Heart left ventricle (tissue), 16 donors: ENCODE results near the gene PPM1K. TPM values are rescaled to one million over a fixed set of nuclear protein-coding genes. Genes with fewer than 3 reads are reported as not detected.

Experiments used
- ATAC-seq, 4 donors: fragments of 200-7000 bp; cut with Tn5 transposase; one replicate each; pipeline ENCODE4 v1.9.1; 2020 to 2022; ENCODE audit warnings: moderate library complexity in 4 of 4, mild to moderate bottlenecking in 3 of 4, moderate number of reproducible peaks in 1 of 4
- DNase-seq, 5 donors: peaks; one replicate each; pipeline ENCODE4 v3.0.0-alpha.2; 2020
- H3K27ac ChIP-seq, 12 donors: fragments of 200-600 bp; sonication (generic) in 4 of 12; one replicate each; pipeline versions ENCODE4 v1.5.0 to v1.8.0; 2016 to 2022; ENCODE audit warnings: mild to moderate bottlenecking in 2 of 12
- H3K27me3 ChIP-seq, 9 donors: fragments of 200-600 bp; sonication (generic) in 2 of 9; one replicate each; pipeline versions ENCODE4 v1.5.1 to v1.8.0; 2016 to 2022; ENCODE audit warnings: mild to moderate bottlenecking in 3 of 9
- H3K36me3 ChIP-seq, 9 donors: fragments of 200-600 bp; sonication (generic) in 2 of 9; one replicate each; pipeline versions ENCODE4 v1.5.0 to v1.8.0; 2018 to 2022; ENCODE audit warnings: mild to moderate bottlenecking in 2 of 9
- H3K4me1 ChIP-seq, 12 donors: fragments of 200-600 bp; sonication (generic) in 4 of 12; one replicate each; pipeline versions ENCODE4 v1.5.0 to v1.8.0; 2016 to 2022; ENCODE audit warnings: mild to moderate bottlenecking in 3 of 12
- H3K4me3 ChIP-seq, 12 donors: fragments of 200-600 bp; sonication (generic) in 4 of 12; one replicate each; pipeline versions ENCODE4 v1.5.0 to v1.8.0; 2017 to 2022; ENCODE audit warnings: mild to moderate bottlenecking in 9 of 12, moderate library complexity in 4 of 12
- H3K9me3 ChIP-seq, 12 donors: fragments of 200-600 bp; sonication (generic) in 4 of 12; one replicate each; pipeline versions ENCODE4 v1.5.0 to v1.8.0; 2016 to 2022; ENCODE audit warnings: mild to moderate bottlenecking in 1 of 12
- POLR2A ChIP-seq, 2 donors: fragments of 450-650 bp; IDR thresholded peaks; one replicate each; pipeline ENCODE4 v1.6.1; 2017; ENCODE audit warnings: antibody characterized with exemption in 2 of 2, mild to moderate bottlenecking in 2 of 2, moderate library complexity in 2 of 2
- WGBS, 4 donors: extraction: QIAGEN DNeasy Blood & Tissue Kit in 2 of 4; methylation state at CpG; one replicate each; pipeline versions ENCODE4 v1.1.5 to v1.1.7; 2013 to 2018; 5-methylcytosine and 5-hydroxymethylcytosine counted together
- intact Hi-C, 10 donors: fragments of 100-400 bp; cut with DNase I; formaldehyde crosslinking; loops; one replicate each; pipeline versions ENCODE4 v1.11.1 to v1.14.2; 2022
- polyA plus RNA-seq, 2 donors: library from polyadenylated mRNA; stranded (reverse); fragments of 200-250 nt; gene quantifications; one replicate each; pipeline ENCODE4 v1.2.3, GENCODE V29; 2013
- total RNA-seq, 9 donors: library from RNA; depleted of rRNA in 2 of 9; stranded (reverse); fragments of >200 nt in 2 of 9; fragmentation: NEBNext Ultra II Directional in 3 of 9; extraction: Animal tissue kit (Norgen Biotek cat#: 25700) in 3 of 9; gene quantifications; one replicate each; pipeline versions ENCODE4 v1.1.0 to v1.2.4, GENCODE V29; 2016 to 2023
- TF ChIP-seq, protein P1 (sequence below), 12 donors: fragments of 200-600 bp; sonication (generic) in 4 of 12; IDR thresholded peaks; one replicate each; pipeline versions ENCODE4 v1.5.0 to v1.8.0; 2018 to 2022; ENCODE audit warnings: antibody characterized with exemption in 12 of 12, mild to moderate bottlenecking in 5 of 12
- donor health status: ischemic (EF 13 %, LVEDD 7.1; RV severe dilation, severe dysfunction).
- donor health status: healthy with polysubstance abuse.
- donor health status: DM: no; HTN: yes; CAD: no.
- donor health status: DM: no; HTN: no; CAD: no.
- donor health status: ischemic (EF 25% LVEDD 6.9; RV normal size, moderate dysfunction).
- donor health status: ischemic (EF 25% LVEDD 5.7; RV mildly dilated, moderate dysfunction).
- donor health status: healthy.
- donor health status: DM: yes; HTN: yes; CAD: no.
- donor health status: ischemic (EF 35%, LVEDD 5.7; RV mildly dilated, moderate dysfunction).
- donor health status: nonischemic (EF 11% LVEDD 7.7; RV severe dilation, severe dysfunction).
- donor health status: DM: yes; HTN: yes; CAD: no.
- donor health status: PGD.
- donor health status: ischemic (EF 29% LVEDD 5.4; RV normal size, mild dysfunction).
- donor health status: nonischemic (EF 23%, LVEDD 6.1; RV moderate dilation, normal function).

PPM1K gene
- total and polyA plus RNA-seq, 11 donors: 72.8 to 332 (median 235) TPM

DNA sequence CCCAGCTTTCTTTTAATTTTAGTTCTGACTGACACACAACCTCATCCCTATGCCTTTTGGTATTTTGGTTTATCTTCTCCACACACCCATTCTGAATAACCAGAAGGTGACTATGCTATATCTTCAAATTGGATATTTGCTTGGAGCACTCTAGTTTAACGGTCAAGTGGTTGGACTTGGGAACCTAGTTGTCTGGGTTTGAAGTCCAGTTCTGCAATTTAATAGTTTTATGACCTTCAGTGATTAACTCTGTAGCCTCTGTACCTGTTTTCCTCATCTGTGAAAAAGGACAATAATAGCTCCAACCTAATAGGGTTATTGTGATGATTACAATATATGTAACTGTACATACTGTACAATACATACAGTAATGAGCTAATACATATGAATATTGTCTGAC, 20.0 kb downstream of the PPM1K start:
- Histone ChIP-seq H3K36me3 (peaks cover 0 to 92% (median 86%) of the 10 kb centered on the region in 9 donors), H3K9me3 (no peaks in the 10 kb centered on the region), H3K27me3 (no peaks in the 10 kb centered on the region), H3K4me1 (peaks cover 0 to 7% (median 0%) of the 10 kb centered on the region in 12 donors), H3K4me3 (no peak overlapping the region), H3K27ac (no peak overlapping the region)
- intact Hi-C loops: no loop called here
- TF ChIP-seq POLR2A (IDR thresholded peaks at IDR 0.05): no peak
- TF ChIP-seq, protein P1, sequence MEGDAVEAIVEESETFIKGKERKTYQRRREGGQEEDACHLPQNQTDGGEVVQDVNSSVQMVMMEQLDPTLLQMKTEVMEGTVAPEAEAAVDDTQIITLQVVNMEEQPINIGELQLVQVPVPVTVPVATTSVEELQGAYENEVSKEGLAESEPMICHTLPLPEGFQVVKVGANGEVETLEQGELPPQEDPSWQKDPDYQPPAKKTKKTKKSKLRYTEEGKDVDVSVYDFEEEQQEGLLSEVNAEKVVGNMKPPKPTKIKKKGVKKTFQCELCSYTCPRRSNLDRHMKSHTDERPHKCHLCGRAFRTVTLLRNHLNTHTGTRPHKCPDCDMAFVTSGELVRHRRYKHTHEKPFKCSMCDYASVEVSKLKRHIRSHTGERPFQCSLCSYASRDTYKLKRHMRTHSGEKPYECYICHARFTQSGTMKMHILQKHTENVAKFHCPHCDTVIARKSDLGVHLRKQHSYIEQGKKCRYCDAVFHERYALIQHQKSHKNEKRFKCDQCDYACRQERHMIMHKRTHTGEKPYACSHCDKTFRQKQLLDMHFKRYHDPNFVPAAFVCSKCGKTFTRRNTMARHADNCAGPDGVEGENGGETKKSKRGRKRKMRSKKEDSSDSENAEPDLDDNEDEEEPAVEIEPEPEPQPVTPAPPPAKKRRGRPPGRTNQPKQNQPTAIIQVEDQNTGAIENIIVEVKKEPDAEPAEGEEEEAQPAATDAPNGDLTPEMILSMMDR (IDR thresholded peaks at IDR 0.05): no peak
- ATAC-seq: no peak
- WGBS, 4 donors: 88 to 97% (median 93%) methylated on average over 1 of the region's 1 CpG
- no peak for DNase-seq

DNA sequence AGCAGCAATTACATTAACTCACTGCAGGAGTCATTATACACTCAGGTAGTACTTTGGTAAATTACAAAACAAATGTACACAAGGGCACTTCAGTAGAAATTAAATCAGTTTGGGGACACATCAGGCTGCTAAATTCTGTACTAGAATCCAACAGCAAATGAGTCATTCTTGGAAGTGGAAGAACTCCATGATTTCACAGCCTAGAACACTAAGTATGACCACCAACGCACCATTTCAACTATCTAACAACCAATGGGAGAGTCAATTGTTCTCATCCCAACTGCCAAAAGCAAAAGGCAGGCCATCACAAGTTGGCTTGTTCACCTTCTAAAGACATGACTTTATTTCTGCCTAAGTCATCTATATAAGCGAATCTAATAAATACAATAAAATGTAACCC, 26.6 kb downstream of the PPM1K start:
- H3K36me3 ChIP-seq: peaks cover 0 to 53% (median 33%) of the 10 kb centered on the region in 9 donors
- no peak overlapping the region for H3K4me3 ChIP-seq
- DNase-seq (no peak), ATAC-seq (no peak)
- intact Hi-C loops: no loop called here
- H3K4me1 ChIP-seq: no peaks in the 10 kb centered on the region
- H3K9me3 ChIP-seq: no peaks in the 10 kb centered on the region
- H3K27ac ChIP-seq: no peak overlapping the region
- TF ChIP-seq POLR2A (IDR thresholded peaks at IDR 0.05): no peak
- TF ChIP-seq, protein P1 (IDR thresholded peaks at IDR 0.05): no peak
- WGBS, 4 donors: 85 to 97% (median 96%) methylated on average over 2 of the region's 2 CpGs
- no peaks in the 10 kb centered on the region for H3K27me3 ChIP-seq

DNA sequence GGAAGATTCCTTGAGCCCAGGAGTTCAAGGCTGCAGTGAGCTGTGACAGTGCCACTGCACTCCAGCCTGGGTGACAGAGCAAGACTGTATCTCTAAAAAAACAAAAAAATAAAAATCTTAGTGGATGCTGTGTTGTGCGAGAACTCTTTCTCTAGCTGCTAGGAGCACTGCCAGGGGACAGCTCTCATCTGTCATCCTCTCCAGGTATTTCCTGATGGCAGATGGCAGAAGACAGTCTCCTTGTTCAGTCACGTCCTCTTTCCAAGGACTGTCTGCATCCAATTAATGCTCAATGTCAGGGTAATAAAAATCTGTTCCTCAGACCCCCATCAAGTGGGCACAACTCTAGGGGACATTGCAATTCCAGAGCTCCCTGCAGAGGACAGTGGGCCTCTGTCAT, 29.2 kb downstream of the PPM1K start:
- no peak for DNase-seq
- Histone ChIP-seq H3K9me3 (no peaks in the 10 kb centered on the region), H3K4me1 (no peaks in the 10 kb centered on the region), H3K27ac (no peak overlapping the region), H3K4me3 (no peak overlapping the region), H3K27me3 (no peaks in the 10 kb centered on the region), H3K36me3 (peaks cover 0 to 27% (median 13%) of the 10 kb centered on the region in 9 donors)
- TF ChIP-seq, protein P1 (IDR thresholded peaks at IDR 0.05): no peak
- TF ChIP-seq POLR2A (IDR thresholded peaks at IDR 0.05): no peak
- WGBS, 4 donors: 36 to 60% (median 45%) methylated on average over 2 of the region's 2 CpGs
- intact Hi-C loops: no loop called here
- peak in 1 of 4 donors; percentile 27 for ATAC-seq

DNA sequence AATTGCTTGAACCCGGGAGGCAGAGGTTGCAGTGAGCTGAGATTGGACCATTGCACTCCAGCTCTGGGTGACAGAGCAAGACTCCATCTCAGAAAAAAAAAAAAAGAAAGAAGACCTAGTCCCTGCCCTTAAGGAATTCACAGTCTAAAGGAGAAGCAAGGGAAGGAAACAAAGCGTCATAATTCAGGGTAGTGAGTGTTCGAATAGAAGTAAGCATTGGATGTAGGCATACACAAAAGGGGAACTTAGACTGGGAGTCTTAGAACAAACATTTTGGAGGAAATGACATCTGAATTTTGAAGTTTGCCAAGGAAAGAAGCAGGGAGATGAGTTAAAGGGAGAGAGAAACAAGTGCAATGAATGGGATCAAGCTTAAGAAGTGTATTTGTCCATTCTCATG, 32.4 kb downstream of the PPM1K start:
- Histone ChIP-seq H3K36me3 (no peaks in the 10 kb centered on the region), H3K4me3 (no peak overlapping the region), H3K27me3 (no peaks in the 10 kb centered on the region), H3K27ac (no peak overlapping the region), H3K4me1 (no peaks in the 10 kb centered on the region), H3K9me3 (no peaks in the 10 kb centered on the region)
- TF ChIP-seq, protein P1 (IDR thresholded peaks at IDR 0.05): no peak
- no peak for TF ChIP-seq POLR2A (IDR thresholded peaks at IDR 0.05)
- ATAC-seq (peak in 1 of 4 donors; percentile 36), DNase-seq (no peak)
- WGBS, 4 donors: 84 to 86% (median 85%) methylated on average over 3 of the region's 3 CpGs
- intact Hi-C loops: no loop called here
